Kidney (tissue), 14 donors: Measurements from ENCODE around the gene CPED1. TPM values are rescaled to one million over a fixed set of nuclear protein-coding genes. Genes with fewer than 3 reads are reported as not detected.
A peak's percentile ranks its signal among the peaks of the same experiment; 100 is the strongest.

Source experiments
- DNase-seq, 5 donors: peaks; one replicate each; pipeline ENCODE4 v3.0.0-alpha.2; 2013 to 2020
- FAIRE-seq: peaks from 2 replicates; lab custom pipeline; 2012; peaks lifted over from hg19 to GRCh38; lab: Jason Lieb, UNC
- H3K27ac ChIP-seq, 2 donors: one replicate each; pipeline ENCODE4 v1.7.0; 2013; ENCODE audit warnings: low read depth in 2 of 2, low read length in 2 of 2, inconsistent platforms in 1 of 2
- H3K27me3 ChIP-seq: one replicate; pipeline ENCODE4 v1.7.1; 2013; ENCODE audit warnings: low read length, inconsistent platforms; ENCODE audit not compliant: control insufficient read depth, insufficient read depth
- H3K36me3 ChIP-seq, 3 donors: one replicate each; pipeline versions ENCODE4 v1.7.0 to v1.7.1; 2013; ENCODE audit warnings: low read length in 3 of 3, control low read depth in 1 of 3, inconsistent platforms in 1 of 3; ENCODE audit not compliant: insufficient read depth in 3 of 3, control insufficient read depth in 2 of 3
- H3K4me1 ChIP-seq, 3 donors: one replicate each; pipeline versions ENCODE4 v1.7.0 to v1.7.1; 2013; ENCODE audit warnings: low read length in 3 of 3, inconsistent platforms in 1 of 3, low read depth in 1 of 3; ENCODE audit not compliant: control insufficient read depth in 2 of 3, insufficient read depth in 2 of 3
- H3K4me3 ChIP-seq, 3 donors: one replicate each; pipeline versions ENCODE4 v1.7.0 to v1.8.1; 2013; ENCODE audit warnings: low read length in 3 of 3, control low read depth in 1 of 3, inconsistent platforms in 1 of 3
- H3K9ac ChIP-seq, 3 donors: one replicate each; pipeline versions ENCODE4 v1.7.0 to v1.7.1; 2013; ENCODE audit warnings: low read length in 3 of 3, control low read depth in 1 of 3, inconsistent platforms in 1 of 3
- H3K9me3 ChIP-seq, 3 donors: one replicate each; pipeline versions ENCODE4 v1.7.0 to v1.7.1; 2013; ENCODE audit warnings: low read length in 3 of 3, control low read depth in 1 of 3, inconsistent platforms in 1 of 3; ENCODE audit not compliant: control insufficient read depth in 2 of 3, insufficient read depth in 1 of 3
- intact Hi-C: fragments of 100-400 bp; cut with DNase I; formaldehyde crosslinking; loops from one replicate; pipeline ENCODE4 v1.11.1; 2022
- polyA plus RNA-seq: library from polyadenylated mRNA; stranded (reverse); fragments of 350-450 nt; fragmentation: Illumina TruSeq; extraction: RNeasy Lipid Tissue Mini Kit (QIAGEN cat#74804); gene quantifications from one replicate; pipeline ENCODE4 v1.2.3, GENCODE V29; 2014; ENCODE audit warnings: low read depth, low replicate concordance; ENCODE audit not compliant: insufficient read depth
- total RNA-seq: library from RNA; stranded (reverse); fragmentation: NEBNext Ultra II Directional; extraction: Animal tissue kit (Norgen Biotek cat#: 25700); gene quantifications from one replicate; pipeline ENCODE4 v1.2.1, GENCODE V29; 2021
- TF ChIP-seq, protein P1 (sequence below): IDR thresholded peaks from 3 replicates; pipeline ENCODE4 v1.5.1; 2012; ENCODE audit warnings: mild to moderate bottlenecking, moderate library complexity, borderline replicate concordance; ENCODE audit not compliant: insufficient read depth; ENCODE audit errors: extremely low read depth
- donor health status: control.
- donor health status: control.
- donor health status: control.
- donor health status: control.
- donor health status: control.
- donor health status: DM: yes; HTN: yes; CAD: no.
- donor health status: Normal renal cell carcinoma (clear cell type).

The CPED1 gene
- total and polyA plus RNA-seq, 2 donors from 2014 or later, result 2.9 to 16.9 TPM

DNA sequence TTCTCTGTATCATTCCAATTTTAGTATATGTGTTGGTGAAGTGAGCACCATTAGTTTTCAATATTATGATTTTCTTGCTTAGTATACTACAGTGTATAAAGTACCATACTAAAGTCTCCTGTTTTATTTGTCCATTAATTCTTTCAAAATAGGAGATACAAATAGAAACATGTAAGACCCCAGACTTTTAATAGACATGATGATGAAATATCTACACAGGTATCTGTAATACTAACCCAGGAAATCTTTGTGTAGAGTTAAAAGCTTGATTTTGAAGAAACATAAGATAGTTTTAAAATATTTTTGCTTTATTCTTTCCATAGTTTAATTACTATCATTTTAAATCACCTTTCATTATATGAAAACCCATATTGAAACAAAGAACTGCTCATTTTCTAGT lies 206.5 kb downstream of the CPED1 start:
- no peaks in the 10 kb centered on the region for H3K4me1 ChIP-seq
- no peak overlapping the region for H3K4me3 ChIP-seq
- no peaks in the 10 kb centered on the region for H3K36me3 ChIP-seq
- H3K27me3 ChIP-seq, result no peaks in the 10 kb centered on the region
- FAIRE-seq (no peak), DNase-seq (no peak)
- TF ChIP-seq, protein P1, sequence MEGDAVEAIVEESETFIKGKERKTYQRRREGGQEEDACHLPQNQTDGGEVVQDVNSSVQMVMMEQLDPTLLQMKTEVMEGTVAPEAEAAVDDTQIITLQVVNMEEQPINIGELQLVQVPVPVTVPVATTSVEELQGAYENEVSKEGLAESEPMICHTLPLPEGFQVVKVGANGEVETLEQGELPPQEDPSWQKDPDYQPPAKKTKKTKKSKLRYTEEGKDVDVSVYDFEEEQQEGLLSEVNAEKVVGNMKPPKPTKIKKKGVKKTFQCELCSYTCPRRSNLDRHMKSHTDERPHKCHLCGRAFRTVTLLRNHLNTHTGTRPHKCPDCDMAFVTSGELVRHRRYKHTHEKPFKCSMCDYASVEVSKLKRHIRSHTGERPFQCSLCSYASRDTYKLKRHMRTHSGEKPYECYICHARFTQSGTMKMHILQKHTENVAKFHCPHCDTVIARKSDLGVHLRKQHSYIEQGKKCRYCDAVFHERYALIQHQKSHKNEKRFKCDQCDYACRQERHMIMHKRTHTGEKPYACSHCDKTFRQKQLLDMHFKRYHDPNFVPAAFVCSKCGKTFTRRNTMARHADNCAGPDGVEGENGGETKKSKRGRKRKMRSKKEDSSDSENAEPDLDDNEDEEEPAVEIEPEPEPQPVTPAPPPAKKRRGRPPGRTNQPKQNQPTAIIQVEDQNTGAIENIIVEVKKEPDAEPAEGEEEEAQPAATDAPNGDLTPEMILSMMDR, result no peak
- H3K27ac ChIP-seq, result no peak overlapping the region
- intact Hi-C loops, result no loop called here
- H3K9ac ChIP-seq, result no peak overlapping the region
- no peaks in the 10 kb centered on the region for H3K9me3 ChIP-seq

DNA sequence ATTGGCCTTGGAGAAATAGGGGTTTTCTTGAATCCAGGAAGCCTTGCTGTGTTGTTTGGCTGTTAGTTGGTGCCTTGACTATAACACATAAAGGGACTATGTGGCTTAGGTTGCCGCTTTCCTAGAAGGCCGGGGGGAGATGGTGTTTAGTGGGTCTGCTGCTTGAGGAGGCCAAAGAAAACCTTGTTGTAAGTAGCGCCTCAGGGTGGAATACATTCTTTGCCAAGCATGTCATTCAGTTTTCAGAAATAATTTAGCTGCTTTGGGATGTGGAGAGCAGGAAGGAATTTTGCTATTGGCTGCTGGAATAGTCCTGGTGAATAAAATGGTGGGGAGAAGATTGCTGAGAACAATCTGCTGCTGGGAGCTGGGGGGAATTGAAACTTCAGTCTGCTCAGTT lies 207.4 kb downstream of the CPED1 start:
- H3K27me3 ChIP-seq, result no peaks in the 10 kb centered on the region
- FAIRE-seq (no peak), DNase-seq (peak in 3 of 5 donors; percentile 21 to 62 (median 57))
- H3K27ac ChIP-seq, result no peak overlapping the region
- H3K4me3 ChIP-seq, result no peak overlapping the region
- H3K36me3 ChIP-seq, result no peaks in the 10 kb centered on the region
- H3K4me1 ChIP-seq, result no peaks in the 10 kb centered on the region
- intact Hi-C loops, result no loop called here
- no peaks in the 10 kb centered on the region for H3K9me3 ChIP-seq
- TF ChIP-seq, protein P1, result no peak
- H3K9ac ChIP-seq, result no peak overlapping the region

DNA sequence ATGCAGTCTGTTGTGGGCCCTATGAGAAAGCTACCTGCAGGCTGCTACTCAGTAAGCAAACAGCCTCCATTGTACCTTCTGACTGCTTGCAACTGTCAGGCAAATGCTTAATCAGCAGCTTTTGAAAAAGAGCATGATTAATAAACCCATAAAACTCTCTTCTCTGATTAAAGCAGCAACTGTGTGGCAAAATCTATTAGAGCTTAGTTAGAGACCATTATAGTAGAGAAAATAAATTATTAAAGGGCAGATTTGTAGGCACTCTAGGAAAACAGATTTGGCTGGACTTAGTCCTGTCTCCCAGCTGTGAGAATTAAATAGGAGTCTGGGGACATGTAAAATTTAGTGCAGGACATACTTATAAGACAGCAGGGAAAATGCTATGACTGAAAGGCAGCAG lies 207.8 kb downstream of the CPED1 start:
- Histone ChIP-seq H3K27me3 (no peaks in the 10 kb centered on the region), H3K27ac (no peak overlapping the region), H3K9me3 (no peaks in the 10 kb centered on the region), H3K4me3 (no peak overlapping the region), H3K4me1 (no peaks in the 10 kb centered on the region), H3K36me3 (no peaks in the 10 kb centered on the region), H3K9ac (no peak overlapping the region)
- intact Hi-C loops, result no loop called here
- no peak for FAIRE-seq
- DNase-seq, result peak in 2 of 5 donors; percentile 15 to 48
- TF ChIP-seq, protein P1, result no peak

DNA sequence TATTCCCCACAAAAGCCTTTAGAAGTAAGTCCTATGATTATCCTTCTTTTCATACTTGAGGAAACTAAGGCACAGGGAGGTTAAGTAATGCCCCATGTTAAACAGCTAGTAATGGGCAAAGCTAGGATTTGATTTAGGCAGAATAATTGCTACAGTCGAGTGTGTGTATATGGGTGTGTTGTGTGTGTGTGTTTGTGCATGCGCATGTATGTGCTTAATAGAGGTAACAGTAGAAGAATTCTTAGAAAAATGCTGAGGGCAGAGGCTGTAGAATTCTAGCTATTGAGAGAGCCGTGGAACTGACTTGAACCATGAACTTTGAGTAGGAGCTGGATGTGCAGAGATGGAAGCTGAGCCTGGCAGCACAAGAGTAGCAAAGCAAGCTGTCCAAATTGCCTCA lies 208.9 kb downstream of the CPED1 start:
- Histone ChIP-seq H3K9me3 (no peaks in the 10 kb centered on the region), H3K27ac (no peak overlapping the region), H3K9ac (no peak overlapping the region), H3K4me1 (no peaks in the 10 kb centered on the region), H3K27me3 (no peaks in the 10 kb centered on the region), H3K36me3 (no peaks in the 10 kb centered on the region), H3K4me3 (no peak overlapping the region)
- no peak for DNase-seq
- no peak for FAIRE-seq
- intact Hi-C loops, result no loop called here
- TF ChIP-seq, protein P1, result no peak
